GM18505 (cell line): ENCODE measurements around the gene PEAK1.

ENCODE experiments used
- ATAC-seq: cut with Tn5 transposase; IDR thresholded peaks from one replicate; pipeline ENCODE4 v1.9.1; 2021; ENCODE audit not compliant: unreplicated experiment
- POLR2A ChIP-seq: IDR thresholded peaks from 4 replicates; pipeline ENCODE4 v1.6.1; 2011; ENCODE audit warnings: borderline replicate concordance; ENCODE audit not compliant: insufficient read depth, insufficient read length; ENCODE audit errors: extremely low read depth

PEAK1 gene

GRCh38 chr15:77247116-77247515 is 172.8 kb downstream of the PEAK1 start:
- no peak for ATAC-seq
- TF ChIP-seq POLR2A, result no peak

- TF ChIP-seq POLR2A, result no peak
- no peak for ATAC-seq
Measured at GRCh38 chr15:77243716-77244401, 176.0 kb downstream of the PEAK1 start.

DNA sequence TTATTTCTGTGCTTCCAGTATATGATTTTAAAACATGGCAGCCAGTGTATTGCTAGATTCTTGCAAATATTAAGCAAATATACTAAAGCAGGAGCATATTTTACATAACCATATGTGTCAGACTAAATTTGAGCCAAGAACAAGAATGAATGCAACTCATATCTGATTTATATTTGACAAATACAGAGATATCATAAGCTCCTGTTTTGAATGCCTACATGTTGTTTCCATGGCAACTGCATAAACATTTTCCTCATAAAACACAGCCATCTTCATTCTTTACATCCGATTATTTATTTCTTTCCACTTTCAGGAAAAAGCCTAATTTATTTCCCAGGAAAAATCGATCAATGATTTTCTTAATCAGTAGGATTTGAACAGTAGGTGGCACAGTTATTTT is 176.8 kb downstream of the PEAK1 start:
- no peak for TF ChIP-seq POLR2A
- ATAC-seq, result no peak

DNA sequence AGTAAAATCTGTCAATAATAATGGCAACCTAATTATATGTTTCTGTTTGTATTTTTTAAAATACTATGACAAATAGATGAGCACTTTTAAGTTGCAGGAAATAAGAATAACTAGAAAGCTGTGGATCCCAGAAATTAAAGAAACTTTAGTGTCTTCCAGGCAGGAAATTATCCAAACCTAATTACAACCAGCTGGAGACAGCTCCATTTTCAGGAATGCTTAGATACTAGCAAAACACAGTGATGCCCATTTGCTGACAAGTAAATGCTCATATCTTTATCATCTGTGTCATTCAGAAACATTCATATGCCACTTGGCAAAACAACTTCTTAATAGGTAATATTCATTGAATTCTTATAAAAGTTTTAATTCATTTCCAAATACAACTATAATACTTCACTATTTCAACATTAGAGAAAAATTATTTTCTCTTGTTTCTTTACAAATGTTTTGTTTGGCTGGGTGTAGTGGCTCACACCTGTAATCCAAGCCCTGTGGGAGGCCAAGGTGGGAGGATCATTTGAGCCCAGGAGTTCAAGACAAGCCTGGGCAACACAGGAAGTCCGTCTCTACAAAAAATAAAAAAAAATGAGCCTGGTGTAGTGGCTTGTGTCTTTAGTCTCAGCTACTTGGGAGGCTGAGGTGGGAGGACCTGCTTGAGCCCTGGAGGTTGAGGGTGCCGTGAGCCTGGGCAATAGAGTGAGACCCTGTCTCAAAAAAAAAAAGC is 179.9 kb downstream of the PEAK1 start:
- ATAC-seq, result no peak
- TF ChIP-seq POLR2A, result no peak

DNA sequence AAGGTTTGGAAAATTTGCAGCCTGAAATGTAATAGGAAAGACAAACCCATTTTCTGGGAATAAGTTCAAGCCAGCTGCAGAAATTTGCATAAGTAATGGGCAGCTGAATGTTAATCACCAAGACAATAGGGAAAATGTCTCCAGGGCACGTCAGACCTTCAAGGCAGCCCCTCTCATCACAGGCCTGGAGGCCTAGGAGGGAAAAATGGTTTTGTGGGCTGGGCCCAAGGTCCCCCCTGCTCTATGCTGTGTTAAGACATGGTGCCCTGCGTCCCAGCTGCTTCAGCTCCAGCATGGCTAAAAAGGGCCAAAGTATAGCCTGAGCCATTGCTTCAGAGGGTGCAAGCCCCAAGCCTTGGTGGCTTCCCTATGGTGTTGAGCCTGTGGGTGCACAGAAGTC is 184.3 kb downstream of the PEAK1 start:
- no peak for ATAC-seq

GRCh38 chr15:77228828-77229227 is 191.1 kb downstream of the PEAK1 start:
- no peak for TF ChIP-seq POLR2A
- no peak for ATAC-seq

More for the DNA sequence above, 184.3 kb downstream of the PEAK1 start:
- TF ChIP-seq POLR2A, result no peak

- ATAC-seq, result no peak
- no peak for TF ChIP-seq POLR2A
Measured at GRCh38 chr15:77226652-77227051, 193.3 kb downstream of the PEAK1 start.

- no peak for ATAC-seq
- TF ChIP-seq POLR2A, result no peak
Measured at GRCh38 chr15:77225646-77226045, 194.3 kb downstream of the PEAK1 start.

DNA sequence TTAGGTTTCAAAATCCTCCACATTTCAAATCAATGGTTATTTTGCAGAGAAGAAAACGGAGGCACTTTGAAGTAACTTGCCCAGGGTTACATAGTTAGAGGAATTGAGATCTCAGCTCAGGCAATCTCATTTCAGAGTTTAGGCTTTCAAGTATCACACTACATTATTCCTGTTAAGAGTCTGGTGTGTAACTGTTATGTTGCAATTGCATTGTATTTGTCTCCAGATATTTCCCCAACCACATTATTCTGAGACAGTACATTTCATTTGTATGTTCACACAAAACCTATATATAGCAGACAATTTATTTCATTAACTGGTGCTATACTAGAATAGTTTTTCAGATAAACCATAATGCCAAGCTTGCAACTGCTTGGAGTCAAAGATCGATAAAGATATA is 194.8 kb downstream of the PEAK1 start:
- ATAC-seq, result no peak

DNA sequence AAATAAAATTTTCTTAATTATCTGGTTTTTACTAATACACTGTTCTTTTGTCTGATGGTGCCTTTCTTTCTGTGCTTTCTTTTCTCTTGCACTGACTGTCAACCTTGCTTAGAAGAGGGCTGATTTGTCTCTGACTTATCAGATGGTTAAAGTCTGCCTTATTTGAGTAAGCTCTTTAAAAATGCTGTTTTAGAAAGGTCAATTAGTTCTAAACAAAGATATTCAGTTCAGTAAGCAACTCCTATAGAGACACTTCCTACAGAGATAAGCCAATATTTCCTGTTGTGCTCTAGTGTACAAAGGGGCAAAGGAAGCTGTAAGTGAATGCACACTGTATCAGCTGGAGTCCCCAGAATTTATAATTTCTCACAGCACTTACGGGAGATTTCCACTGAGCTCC is 195.6 kb downstream of the PEAK1 start:
- ATAC-seq, result no peak
- no peak for TF ChIP-seq POLR2A

More for the DNA sequence above, 194.8 kb downstream of the PEAK1 start:
- no peak for TF ChIP-seq POLR2A

DNA sequence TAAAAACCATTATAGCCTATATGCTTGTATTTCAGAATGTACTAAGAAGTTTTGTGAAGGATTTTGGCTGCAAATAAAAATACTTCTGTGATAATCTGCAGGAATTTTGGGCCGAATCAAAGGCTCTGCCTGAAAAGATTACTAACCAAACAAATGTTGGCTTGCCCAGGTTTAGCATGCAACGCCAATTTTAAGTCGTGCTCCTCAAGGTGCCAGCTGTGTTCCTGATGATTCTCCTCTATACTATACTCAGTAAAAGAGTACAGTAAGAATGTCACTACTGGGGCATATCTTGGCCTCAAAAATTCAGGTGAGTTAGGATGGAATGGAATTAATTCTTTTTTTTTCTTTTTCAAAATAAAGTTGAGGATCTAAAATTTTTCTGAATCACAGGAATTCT is 198.2 kb downstream of the PEAK1 start:
- ATAC-seq, result no peak
- TF ChIP-seq POLR2A, result no peak

GRCh38 chr15:77221174-77221573 is 198.7 kb downstream of the PEAK1 start:
- no peak for ATAC-seq
- no peak for TF ChIP-seq POLR2A

GRCh38 chr15:77219841-77220240 is 200.1 kb downstream of the PEAK1 start:
- no peak for ATAC-seq
- TF ChIP-seq POLR2A, result no peak

DNA sequence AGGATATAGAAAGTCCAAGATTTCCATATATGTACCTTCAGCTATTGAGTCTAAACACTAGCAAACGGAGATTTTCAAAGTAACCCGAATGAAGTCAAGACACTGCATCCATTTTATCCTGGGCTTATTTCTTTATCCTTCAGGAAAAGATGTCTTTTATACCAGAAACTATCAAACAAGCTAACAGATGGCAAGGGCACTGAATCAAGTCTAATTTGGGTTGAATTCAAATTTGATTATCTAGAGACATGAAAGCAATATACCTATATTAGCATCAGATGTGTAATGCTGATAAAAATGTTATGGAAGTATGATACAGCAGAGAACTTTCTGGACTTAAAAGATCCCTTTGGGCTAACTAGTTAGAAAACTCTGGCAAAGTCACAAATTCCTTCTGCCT is 210.7 kb downstream of the PEAK1 start:
- no peak for ATAC-seq
- TF ChIP-seq POLR2A, result no peak
